ENCODE data around the gene BCAP31.
"Not testable (repeated sequence)": the region's sequence is repeated elsewhere in the genome, so short reads cannot be mapped to it uniquely, and the experiment has no call there.

BCAP31 gene

GRCh38 chrX:153763298-153763932 lies 39.2 kb upstream of the BCAP31 start:
- no peak overlapping the region for H3K9ac ChIP-seq
- H3K4me1 ChIP-seq, result peaks cover 62% of the 10 kb centered on the region
- no peaks in the 10 kb centered on the region for H3K36me3 ChIP-seq
- H3K4me2 ChIP-seq, result peak overlapping the region; percentile 3; the same call in 1 of the 2 replicates
- no peak overlapping the region for H3K27ac ChIP-seq
- H4K20me1 ChIP-seq, result peaks cover 37% of the 10 kb centered on the region
- H3K27me3 ChIP-seq, result peaks cover 37% of the 10 kb centered on the region
- no peak overlapping the region for H3K4me3 ChIP-seq
- no peaks in the 10 kb centered on the region for H3K9me3 ChIP-seq
- TF ChIP-seq Cebpa-rat (IDR thresholded peaks at IDR 0.05), result no peak

- Histone ChIP-seq H3K4me3 (no peak overlapping the region), H3K27me3 (peaks cover 44% of the 10 kb centered on the region), H3K9me3 (no peaks in the 10 kb centered on the region), H3K9ac (no peak overlapping the region), H3K4me1 (peaks cover 58% of the 10 kb centered on the region), H3K36me3 (no peaks in the 10 kb centered on the region), H3K27ac (no peak overlapping the region), H3K4me2 (no peak overlapping the region), H4K20me1 (peaks cover 37% of the 10 kb centered on the region)
- TF ChIP-seq Cebpa-rat (IDR thresholded peaks at IDR 0.05), result no peak
Observed at GRCh38 chrX:153762626-153763173, 38.5 kb upstream of the BCAP31 start.

GRCh38 chrX:153761863-153762262 lies 37.7 kb upstream of the BCAP31 start:
- Histone ChIP-seq H3K4me2 (no peak overlapping the region), H4K20me1 (peaks cover 37% of the 10 kb centered on the region), H3K27ac (no peak overlapping the region), H3K4me3 (no peak overlapping the region), H3K9me3 (no peaks in the 10 kb centered on the region), H3K27me3 (peaks cover 53% of the 10 kb centered on the region), H3K9ac (no peak overlapping the region), H3K36me3 (no peaks in the 10 kb centered on the region), H3K4me1 (peaks cover 50% of the 10 kb centered on the region)
- no peak for TF ChIP-seq Cebpa-rat (IDR thresholded peaks at IDR 0.05)

- no peak overlapping the region for H3K9ac ChIP-seq
- H3K27ac ChIP-seq, result no peak overlapping the region
- no peak overlapping the region for H3K4me2 ChIP-seq
- TF ChIP-seq Cebpa-rat (IDR thresholded peaks at IDR 0.05), result no peak
- H3K4me1 ChIP-seq, result peaks cover 14% of the 10 kb centered on the region
- no peaks in the 10 kb centered on the region for H4K20me1 ChIP-seq
- no peaks in the 10 kb centered on the region for H3K36me3 ChIP-seq
- H3K9me3 ChIP-seq, result peaks cover 16% of the 10 kb centered on the region
- peaks cover 60% of the 10 kb centered on the region for H3K27me3 ChIP-seq
- H3K4me3 ChIP-seq, result no peak overlapping the region
Observed at GRCh38 chrX:153755136-153755535, 30.9 kb upstream of the BCAP31 start.

GRCh38 chrX:153750127-153750774 lies 26.1 kb upstream of the BCAP31 start:
- Histone ChIP-seq H3K9ac (no peak overlapping the region), H3K4me3 (no peak overlapping the region), H4K20me1 (no peaks in the 10 kb centered on the region), H3K4me1 (peaks cover 13% of the 10 kb centered on the region), H3K36me3 (no peaks in the 10 kb centered on the region), H3K4me2 (peak overlapping the region; percentile 14), H3K27ac (no peak overlapping the region), H3K9me3 (0 out of 2 replicates have a peak, but pooled peaks cover 2% of the 10 kb centered on the region), H3K27me3 (peaks cover 43% of the 10 kb centered on the region)
- no peak for TF ChIP-seq Cebpa-rat (IDR thresholded peaks at IDR 0.05)

GRCh38 chrX:153749017-153749416 lies 24.8 kb upstream of the BCAP31 start:
- H3K36me3 ChIP-seq, H3K4me3 ChIP-seq, H3K9me3 ChIP-seq, H4K20me1 ChIP-seq, H3K9ac ChIP-seq, H3K27ac ChIP-seq, H3K4me2 ChIP-seq: not testable (repeated sequence)
- H3K27me3 ChIP-seq, result peaks cover 37% of the 10 kb centered on the region
- peaks cover 25% of the 10 kb centered on the region for H3K4me1 ChIP-seq

GRCh38 chrX:153746991-153747390 lies 22.8 kb upstream of the BCAP31 start:
- H3K9ac ChIP-seq, H4K20me1 ChIP-seq, H3K4me3 ChIP-seq, H3K36me3 ChIP-seq, H3K27ac ChIP-seq, H3K9me3 ChIP-seq, H3K4me2 ChIP-seq: not testable (repeated sequence)
- Histone ChIP-seq H3K4me1 (peaks cover 43% of the 10 kb centered on the region), H3K27me3 (peaks cover 30% of the 10 kb centered on the region)

GRCh38 chrX:153746359-153746758 lies 22.2 kb upstream of the BCAP31 start:
- no peaks in the 10 kb centered on the region for H3K9me3 ChIP-seq
- H3K9ac ChIP-seq, result no peak overlapping the region
- no peak overlapping the region for H3K27ac ChIP-seq
- H3K4me2 ChIP-seq, result no peak overlapping the region
- no peak for TF ChIP-seq Cebpa-rat (IDR thresholded peaks at IDR 0.05)
- H4K20me1 ChIP-seq, result no peaks in the 10 kb centered on the region; the same call in 1 of the 2 replicates
- H3K4me3 ChIP-seq, result no peak overlapping the region
- H3K27me3 ChIP-seq, result peaks cover 30% of the 10 kb centered on the region
- H3K36me3 ChIP-seq, result no peaks in the 10 kb centered on the region
- peaks cover 50% of the 10 kb centered on the region for H3K4me1 ChIP-seq

GRCh38 chrX:153745067-153745433 lies 20.9 kb upstream of the BCAP31 start:
- H3K9me3 ChIP-seq, H3K4me3 ChIP-seq, H3K9ac ChIP-seq, H4K20me1 ChIP-seq, H3K27ac ChIP-seq, H3K36me3 ChIP-seq: not testable (repeated sequence)
- Histone ChIP-seq H3K4me2 (peak overlapping the region; percentile 73), H3K27me3 (peaks cover 22% of the 10 kb centered on the region), H3K4me1 (peaks cover 58% of the 10 kb centered on the region)
